ENCODE data around the gene MPHOSPH8. TPM values are rescaled to one million over a fixed set of nuclear protein-coding genes. Genes with fewer than 3 reads are reported as not detected.

The MPHOSPH8 gene, protein sequence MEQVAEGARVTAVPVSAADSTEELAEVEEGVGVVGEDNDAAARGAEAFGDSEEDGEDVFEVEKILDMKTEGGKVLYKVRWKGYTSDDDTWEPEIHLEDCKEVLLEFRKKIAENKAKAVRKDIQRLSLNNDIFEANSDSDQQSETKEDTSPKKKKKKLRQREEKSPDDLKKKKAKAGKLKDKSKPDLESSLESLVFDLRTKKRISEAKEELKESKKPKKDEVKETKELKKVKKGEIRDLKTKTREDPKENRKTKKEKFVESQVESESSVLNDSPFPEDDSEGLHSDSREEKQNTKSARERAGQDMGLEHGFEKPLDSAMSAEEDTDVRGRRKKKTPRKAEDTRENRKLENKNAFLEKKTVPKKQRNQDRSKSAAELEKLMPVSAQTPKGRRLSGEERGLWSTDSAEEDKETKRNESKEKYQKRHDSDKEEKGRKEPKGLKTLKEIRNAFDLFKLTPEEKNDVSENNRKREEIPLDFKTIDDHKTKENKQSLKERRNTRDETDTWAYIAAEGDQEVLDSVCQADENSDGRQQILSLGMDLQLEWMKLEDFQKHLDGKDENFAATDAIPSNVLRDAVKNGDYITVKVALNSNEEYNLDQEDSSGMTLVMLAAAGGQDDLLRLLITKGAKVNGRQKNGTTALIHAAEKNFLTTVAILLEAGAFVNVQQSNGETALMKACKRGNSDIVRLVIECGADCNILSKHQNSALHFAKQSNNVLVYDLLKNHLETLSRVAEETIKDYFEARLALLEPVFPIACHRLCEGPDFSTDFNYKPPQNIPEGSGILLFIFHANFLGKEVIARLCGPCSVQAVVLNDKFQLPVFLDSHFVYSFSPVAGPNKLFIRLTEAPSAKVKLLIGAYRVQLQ
- polyA plus RNA-seq (2013, experiment 1 of 2) = 22.8 TPM
- 22.2 TPM for polyA plus RNA-seq (2013, experiment 2 of 2)

DNA sequence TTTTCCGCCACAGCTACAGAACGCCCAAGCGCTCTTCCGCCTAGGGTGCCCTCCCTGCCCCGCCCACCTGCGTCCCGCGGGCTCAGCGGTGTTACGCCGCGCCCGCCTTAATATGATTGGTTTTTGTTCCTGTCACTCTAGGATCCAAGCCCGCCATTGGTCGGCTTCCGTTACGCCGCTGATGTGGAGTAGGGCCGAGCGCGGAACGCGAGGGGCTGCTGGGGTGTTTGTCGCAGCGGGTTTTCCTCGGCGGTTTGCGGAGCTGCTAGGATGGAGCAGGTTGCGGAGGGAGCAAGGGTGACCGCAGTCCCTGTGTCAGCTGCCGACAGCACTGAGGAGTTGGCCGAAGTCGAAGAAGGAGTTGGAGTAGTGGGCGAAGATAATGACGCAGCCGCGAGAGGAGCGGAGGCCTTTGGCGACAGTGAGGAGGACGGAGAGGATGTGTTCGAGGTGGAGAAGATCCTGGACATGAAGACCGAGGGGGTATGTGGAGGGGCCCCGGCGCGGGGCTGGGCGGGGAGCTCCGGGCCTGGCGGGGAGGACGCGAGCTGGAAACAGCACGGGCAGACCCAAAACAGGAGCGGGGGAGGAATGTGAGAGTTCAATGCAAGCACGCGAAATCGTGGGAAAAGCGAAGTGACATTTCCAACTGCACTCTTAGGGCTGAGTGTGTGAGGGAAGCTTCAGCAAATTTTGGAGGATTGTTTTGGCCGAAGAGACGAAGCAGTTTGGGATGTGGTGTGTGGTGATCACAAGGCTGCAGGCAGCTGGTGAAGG, at the start of gene MPHOSPH8:
Gene MPHOSPH8, plus strand, starts transcription at position 181 of the 777 bp plus-strand sequence. Its CDS starts 90 bp downstream, at position 271.
- Histone ChIP-seq H3K79me2 (ENCODE audit: control insufficient read depth, insufficient read depth, low read length) (peaks cover 11% of the 10 kb centered on the region), H3K36me3 (ENCODE audit: control insufficient read depth, insufficient read depth, low read length) (no peaks in the 10 kb centered on the region), H3K4me3 (ENCODE audit: low read length) (peak within 1 kb of the TSS; percentile 98), H3K79me1 (ENCODE audit: low read length) (peaks cover 6% of the 10 kb centered on the region), H2BK5ac (ENCODE audit: low read length) (no peak within 1 kb of the TSS), H3K9ac (ENCODE audit: low read length) (peak within 1 kb of the TSS; percentile 94), H3K56ac (ENCODE audit: low read length) (peak within 1 kb of the TSS; percentile 95), H2BK120ac (ENCODE audit: low read depth, low read length) (no peak within 1 kb of the TSS), H3K23ac (ENCODE audit: low read length) (peak within 1 kb of the TSS; percentile 96), H3K18ac (ENCODE audit: low read length) (no peak within 1 kb of the TSS), H3K4me2 (ENCODE audit: low read length) (peak within 1 kb of the TSS; percentile 97), H4K5ac (ENCODE audit: low read length) (no peak within 1 kb of the TSS), H3K4ac (ENCODE audit: low read depth, low read length) (no peak within 1 kb of the TSS), H3K4me1 (ENCODE audit: control insufficient read depth, low read depth, low read length) (no peaks in the 10 kb centered on the region), H3K27ac (ENCODE audit: low read depth, low read length) (peak within 1 kb of the TSS; percentile 19), H4K8ac (ENCODE audit: low read depth, low read length) (peak within 1 kb of the TSS; percentile 56), H2AK5ac (ENCODE audit: low read length) (no peak within 1 kb of the TSS), H3K27me3 (ENCODE audit: insufficient read depth, low read length, poor library complexity) (no peaks in the 10 kb centered on the region), H2BK15ac (replicated peaks; ENCODE audit: low read depth) (no peak within 1 kb of the TSS)
- peak; percentile 97 for DNase-seq
- WGBS (ENCODE audit: extremely low coverage, insufficient coverage, low lambda C conversion rate) = no CpG with 5 or more reads among the region's 58 CpGs

DNA sequence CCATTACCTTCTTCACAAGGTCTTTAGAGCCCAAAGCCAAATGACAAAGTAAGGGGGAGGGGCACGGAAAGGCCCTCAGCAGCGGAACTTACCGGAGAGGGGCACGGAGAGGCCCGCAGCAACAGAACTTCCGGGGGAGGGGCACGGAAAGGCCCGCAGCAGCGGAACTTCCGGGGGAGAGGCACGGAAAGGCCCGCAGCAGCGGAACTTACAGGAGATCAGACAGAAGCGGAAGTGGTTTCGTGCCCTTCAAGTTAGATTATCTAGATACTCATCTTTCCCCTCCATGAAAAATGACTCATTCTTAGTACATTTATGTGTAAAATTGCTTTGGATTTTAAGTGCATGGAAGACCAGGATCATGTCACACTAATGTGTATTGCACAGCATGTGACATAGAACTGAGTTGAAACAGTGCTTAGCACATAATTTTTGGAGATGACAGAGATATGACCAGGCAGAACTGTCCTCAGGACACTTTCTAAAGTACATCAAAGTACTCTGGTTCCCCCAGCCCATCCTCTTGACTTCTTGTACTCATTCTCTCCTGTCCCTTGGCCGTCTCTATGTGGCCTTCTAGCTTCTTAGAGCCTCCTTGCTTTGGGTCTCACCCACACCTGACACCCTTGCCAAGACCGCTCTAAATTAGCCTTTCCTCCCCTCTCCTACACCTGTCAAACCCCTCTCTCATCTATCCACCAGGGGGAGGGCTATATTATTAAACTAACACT, 46.4 kb upstream of the MPHOSPH8 start:
- no CpG with 5 or more reads among the region's 17 CpGs for WGBS (ENCODE audit: extremely low coverage, insufficient coverage, low lambda C conversion rate)
- H3K79me1 ChIP-seq (ENCODE audit: low read length) = no peaks in the 10 kb centered on the region
- H3K56ac ChIP-seq (ENCODE audit: low read length) = no peak overlapping the region
- H3K18ac ChIP-seq (ENCODE audit: low read length) = no peak overlapping the region
- no peaks in the 10 kb centered on the region for H3K27me3 ChIP-seq (ENCODE audit: insufficient read depth, low read length, poor library complexity)
- H3K79me2 ChIP-seq (ENCODE audit: control insufficient read depth, insufficient read depth, low read length) = no peaks in the 10 kb centered on the region
- H3K4me1 ChIP-seq (ENCODE audit: control insufficient read depth, low read depth, low read length) = no peaks in the 10 kb centered on the region
- no peak overlapping the region for H3K4me2 ChIP-seq (ENCODE audit: low read length)
- H2AK5ac ChIP-seq (ENCODE audit: low read length) = no peak overlapping the region
- no peak overlapping the region for H4K8ac ChIP-seq (ENCODE audit: low read depth, low read length)
- H3K27ac ChIP-seq (ENCODE audit: low read depth, low read length) = no peak overlapping the region
- H3K23ac ChIP-seq (ENCODE audit: low read length) = no peak overlapping the region
- DNase-seq = peak; percentile 6
- no peak overlapping the region for H3K4me3 ChIP-seq (ENCODE audit: low read length)
- no peaks in the 10 kb centered on the region for H3K36me3 ChIP-seq (ENCODE audit: control insufficient read depth, insufficient read depth, low read length)
- H2BK120ac ChIP-seq (ENCODE audit: low read depth, low read length) = no peak overlapping the region
- no peak overlapping the region for H2BK15ac ChIP-seq (replicated peaks; ENCODE audit: low read depth)
- H3K9ac ChIP-seq (ENCODE audit: low read length) = no peak overlapping the region
- H4K5ac ChIP-seq (ENCODE audit: low read length) = no peak overlapping the region
- no peak overlapping the region for H3K4ac ChIP-seq (ENCODE audit: low read depth, low read length)
- no peak overlapping the region for H2BK5ac ChIP-seq (ENCODE audit: low read length)

DNA sequence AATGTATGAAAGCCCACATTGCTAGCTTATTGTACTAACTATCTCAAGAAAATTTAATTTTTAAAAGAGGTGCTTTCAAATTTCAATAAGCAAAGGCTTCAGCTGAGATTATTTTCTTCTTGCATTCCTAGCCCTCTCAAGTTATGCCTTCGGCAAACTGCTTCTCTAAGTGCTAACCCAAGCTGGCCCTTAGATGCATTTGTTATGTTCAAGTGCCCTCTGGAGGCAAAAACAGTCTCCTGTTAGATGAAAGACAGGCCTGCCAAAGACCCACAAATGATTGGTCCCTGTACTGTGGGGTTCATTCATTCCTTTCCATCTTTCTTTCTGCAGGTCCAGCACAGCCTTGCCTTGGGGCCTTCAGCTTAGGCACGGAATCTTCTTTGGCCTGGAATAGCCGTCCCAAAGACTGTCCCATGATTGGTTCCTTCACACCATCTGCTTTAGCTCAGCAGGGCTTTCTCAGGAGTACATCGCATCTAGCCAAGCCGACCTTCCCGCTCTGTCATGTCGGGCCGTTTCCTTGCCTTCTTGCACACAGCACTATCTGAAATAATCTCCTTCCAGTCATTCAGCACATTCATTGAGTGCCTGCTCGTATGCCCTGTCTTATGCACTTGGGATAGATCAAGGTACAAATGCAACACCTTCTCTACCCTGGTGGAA, 45.7 kb upstream of the MPHOSPH8 start:
- H3K4me2 ChIP-seq (ENCODE audit: low read length) = no peak overlapping the region
- no peak overlapping the region for H4K5ac ChIP-seq (ENCODE audit: low read length)
- H2BK120ac ChIP-seq (ENCODE audit: low read depth, low read length) = no peak overlapping the region
- no peak overlapping the region for H3K56ac ChIP-seq (ENCODE audit: low read length)
- H3K27ac ChIP-seq (ENCODE audit: low read depth, low read length) = no peak overlapping the region
- no peaks in the 10 kb centered on the region for H3K79me2 ChIP-seq (ENCODE audit: control insufficient read depth, insufficient read depth, low read length)
- H2BK15ac ChIP-seq (replicated peaks; ENCODE audit: low read depth) = no peak overlapping the region
- no peak overlapping the region for H3K23ac ChIP-seq (ENCODE audit: low read length)
- H3K9ac ChIP-seq (ENCODE audit: low read length) = no peak overlapping the region
- no peak overlapping the region for H3K4ac ChIP-seq (ENCODE audit: low read depth, low read length)
- no peak overlapping the region for H2AK5ac ChIP-seq (ENCODE audit: low read length)
- no peaks in the 10 kb centered on the region for H3K4me1 ChIP-seq (ENCODE audit: control insufficient read depth, low read depth, low read length)
- no peak overlapping the region for H3K18ac ChIP-seq (ENCODE audit: low read length)
- no CpG with 5 or more reads among the region's 9 CpGs for WGBS (ENCODE audit: extremely low coverage, insufficient coverage, low lambda C conversion rate)
- H2BK5ac ChIP-seq (ENCODE audit: low read length) = no peak overlapping the region
- no peaks in the 10 kb centered on the region for H3K36me3 ChIP-seq (ENCODE audit: control insufficient read depth, insufficient read depth, low read length)
- H3K79me1 ChIP-seq (ENCODE audit: low read length) = no peaks in the 10 kb centered on the region
- peak; percentile 20 for DNase-seq
- H4K8ac ChIP-seq (ENCODE audit: low read depth, low read length) = no peak overlapping the region
- no peak overlapping the region for H3K4me3 ChIP-seq (ENCODE audit: low read length)
- no peaks in the 10 kb centered on the region for H3K27me3 ChIP-seq (ENCODE audit: insufficient read depth, low read length, poor library complexity)

DNA sequence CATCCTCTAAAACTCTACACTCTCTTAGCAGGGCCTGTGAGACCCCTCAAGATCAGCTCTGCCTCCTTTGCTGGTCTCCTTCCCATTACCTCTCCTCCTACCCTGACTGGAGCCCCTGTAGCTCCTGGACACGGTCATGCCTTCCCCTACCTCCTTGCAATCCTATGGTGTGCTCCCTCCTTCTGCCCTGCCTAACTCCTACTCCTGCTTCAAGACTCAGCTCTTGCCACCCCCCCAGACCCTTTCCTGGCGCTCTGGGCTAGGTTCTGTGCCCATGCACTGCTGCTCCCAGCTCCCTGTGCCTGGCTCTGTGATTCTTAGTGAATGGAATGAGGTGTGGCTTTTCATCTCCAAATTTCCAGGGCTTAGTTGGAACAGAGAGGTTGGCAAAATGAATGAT, 44.1 kb upstream of the MPHOSPH8 start:
- DNase-seq = no peak
- no CpG with 5 or more reads among the region's 2 CpGs for WGBS (ENCODE audit: extremely low coverage, insufficient coverage, low lambda C conversion rate)
- H3K27ac ChIP-seq (ENCODE audit: low read depth, low read length) = no peak overlapping the region

DNA sequence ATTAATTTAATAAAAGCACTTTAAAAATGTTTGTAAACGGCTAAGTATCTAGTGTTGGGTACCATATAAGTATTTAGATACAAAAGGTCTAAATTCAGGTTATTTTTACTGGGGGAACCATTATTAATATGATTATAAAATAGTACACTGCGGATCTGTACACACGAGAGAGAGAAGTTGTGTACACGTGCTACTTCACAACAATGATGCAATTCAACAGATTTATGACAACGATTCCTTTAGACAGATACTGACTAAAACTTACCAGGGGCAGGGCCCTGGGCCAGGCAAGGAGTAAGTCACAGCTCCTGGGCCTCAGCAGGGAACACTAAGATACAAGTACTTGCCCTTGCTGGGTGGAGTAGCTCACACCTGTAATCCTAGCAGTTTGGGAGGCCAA, 43.0 kb upstream of the MPHOSPH8 start:
- no peak overlapping the region for H3K9ac ChIP-seq (ENCODE audit: low read length)
- no peak overlapping the region for H4K8ac ChIP-seq (ENCODE audit: low read depth, low read length)
- H3K18ac ChIP-seq (ENCODE audit: low read length) = no peak overlapping the region
- H3K56ac ChIP-seq (ENCODE audit: low read length) = no peak overlapping the region
- H3K4me2 ChIP-seq (ENCODE audit: low read length) = no peak overlapping the region
- H3K4me3 ChIP-seq (ENCODE audit: low read length) = no peak overlapping the region
- H2BK15ac ChIP-seq (replicated peaks; ENCODE audit: low read depth) = no peak overlapping the region
- no peak overlapping the region for H4K5ac ChIP-seq (ENCODE audit: low read length)
- no peaks in the 10 kb centered on the region for H3K79me2 ChIP-seq (ENCODE audit: control insufficient read depth, insufficient read depth, low read length)
- no peak for DNase-seq
- H2AK5ac ChIP-seq (ENCODE audit: low read length) = no peak overlapping the region
- H3K79me1 ChIP-seq (ENCODE audit: low read length) = no peaks in the 10 kb centered on the region
- H3K36me3 ChIP-seq (ENCODE audit: control insufficient read depth, insufficient read depth, low read length) = no peaks in the 10 kb centered on the region
- no peak overlapping the region for H2BK120ac ChIP-seq (ENCODE audit: low read depth, low read length)
- WGBS (ENCODE audit: extremely low coverage, insufficient coverage, low lambda C conversion rate) = no CpG with 5 or more reads among the region's 5 CpGs
- no peak overlapping the region for H3K4ac ChIP-seq (ENCODE audit: low read depth, low read length)
- no peaks in the 10 kb centered on the region for H3K27me3 ChIP-seq (ENCODE audit: insufficient read depth, low read length, poor library complexity)
- H2BK5ac ChIP-seq (ENCODE audit: low read length) = no peak overlapping the region
- no peak overlapping the region for H3K23ac ChIP-seq (ENCODE audit: low read length)
- no peaks in the 10 kb centered on the region for H3K4me1 ChIP-seq (ENCODE audit: control insufficient read depth, low read depth, low read length)
- no peak overlapping the region for H3K27ac ChIP-seq (ENCODE audit: low read depth, low read length)

More for the DNA sequence above, 44.1 kb upstream of the MPHOSPH8 start:
- Histone ChIP-seq H3K18ac (ENCODE audit: low read length) (no peak overlapping the region), H3K56ac (ENCODE audit: low read length) (no peak overlapping the region), H4K8ac (ENCODE audit: low read depth, low read length) (no peak overlapping the region), H3K9ac (ENCODE audit: low read length) (no peak overlapping the region), H3K4me3 (ENCODE audit: low read length) (no peak overlapping the region), H2BK5ac (ENCODE audit: low read length) (no peak overlapping the region), H4K5ac (ENCODE audit: low read length) (no peak overlapping the region), H3K36me3 (ENCODE audit: control insufficient read depth, insufficient read depth, low read length) (no peaks in the 10 kb centered on the region), H3K4ac (ENCODE audit: low read depth, low read length) (no peak overlapping the region), H3K23ac (ENCODE audit: low read length) (no peak overlapping the region), H2AK5ac (ENCODE audit: low read length) (no peak overlapping the region), H3K4me2 (ENCODE audit: low read length) (no peak overlapping the region), H3K79me1 (ENCODE audit: low read length) (no peaks in the 10 kb centered on the region), H2BK15ac (replicated peaks; ENCODE audit: low read depth) (no peak overlapping the region), H2BK120ac (ENCODE audit: low read depth, low read length) (no peak overlapping the region), H3K27me3 (ENCODE audit: insufficient read depth, low read length, poor library complexity) (no peaks in the 10 kb centered on the region), H3K4me1 (ENCODE audit: control insufficient read depth, low read depth, low read length) (no peaks in the 10 kb centered on the region), H3K79me2 (ENCODE audit: control insufficient read depth, insufficient read depth, low read length) (no peaks in the 10 kb centered on the region)
